CD4-positive, alpha-beta T cell treated with Interleukin-4 for 1 hour (primary cell): ENCODE results near the gene ARHGEF40.
A peak's percentile ranks its signal among the peaks of the same experiment; 100 is the strongest.

Experiments used
- DNase-seq, 2 donors: peaks; one replicate each; pipeline ENCODE4 v3.0.0-alpha.2; 2020 to 2022

ARHGEF40 gene

GRCh38 chr14:21070083-21070609, at the start of gene ARHGEF40:
TSS of gene ARHGEF40 (plus strand) at chr14:21070304. CDS start at chr14:21070397, 93 bp downstream.
- DNase-seq: peak in 1 of 2 donors; percentile 47

- no peak for DNase-seq
These were observed 49.0 kb upstream of the ARHGEF40 start for GRCh38 chr14:21020977-21021545.

GRCh38 chr14:21022686-21023085, 47.4 kb upstream of the ARHGEF40 start:
- no peak for DNase-seq

- DNase-seq: no peak
These were observed 46.9 kb upstream of the ARHGEF40 start for GRCh38 chr14:21023174-21023573.

- peak in 1 of 2 donors; percentile 15 for DNase-seq
These were observed 46.1 kb upstream of the ARHGEF40 start for GRCh38 chr14:21023817-21024584.

GRCh38 chr14:21024585-21025370, 45.3 kb upstream of the ARHGEF40 start, which contains the start of gene NDRG2:
TSS of gene NDRG2 (minus strand) at chr14:21025061. CDS start at chr14:21023315, 1,746 bp downstream.
- DNase-seq: peak; percentile 81 to 84

GRCh38 chr14:21025371-21026273, 44.5 kb upstream of the ARHGEF40 start:
- no peak for DNase-seq

DNA sequence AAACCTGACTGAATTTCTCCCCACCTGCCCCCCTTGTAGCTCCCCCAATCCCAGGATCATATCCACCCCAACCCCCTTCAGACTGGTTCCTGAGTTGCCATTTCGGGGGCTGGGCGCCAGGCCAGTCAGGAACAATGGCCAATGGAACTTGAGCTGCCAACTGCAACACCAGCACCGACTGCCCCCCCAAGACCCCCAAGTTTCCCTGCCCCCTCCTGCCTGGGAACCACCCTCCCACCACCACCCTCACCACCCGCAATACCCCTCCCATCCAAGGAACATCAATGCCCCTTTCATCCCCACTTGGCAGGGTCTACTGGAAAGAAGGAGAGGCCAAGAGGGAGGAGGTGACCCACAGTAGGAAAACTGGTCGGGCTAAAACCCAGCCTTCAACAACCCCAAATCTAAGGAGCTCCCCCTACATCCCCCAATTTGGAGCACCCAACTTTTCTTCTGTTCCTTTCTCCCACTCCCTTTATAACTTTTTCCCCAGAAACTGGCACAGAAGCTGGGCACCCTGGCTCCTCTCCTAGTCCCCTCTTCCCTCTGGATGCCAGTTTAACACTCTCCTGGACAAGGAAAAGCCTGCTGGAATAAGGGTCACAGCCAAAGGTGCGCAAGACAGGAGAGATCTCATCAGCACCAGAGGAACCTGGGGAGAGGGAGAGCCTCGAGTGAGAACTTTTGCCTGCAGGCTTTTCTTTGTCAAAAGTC, 43.7 kb upstream of the ARHGEF40 start:
- no peak for DNase-seq

- DNase-seq: no peak
These were observed 43.2 kb upstream of the ARHGEF40 start for GRCh38 chr14:21026988-21027315.

GRCh38 chr14:21029917-21030316, 40.2 kb upstream of the ARHGEF40 start, which contains the start of gene TPPP2:
TSS of gene TPPP2 (plus strand) at chr14:21030217. CDS start at chr14:21030582, 365 bp downstream.
- DNase-seq: no peak

DNA sequence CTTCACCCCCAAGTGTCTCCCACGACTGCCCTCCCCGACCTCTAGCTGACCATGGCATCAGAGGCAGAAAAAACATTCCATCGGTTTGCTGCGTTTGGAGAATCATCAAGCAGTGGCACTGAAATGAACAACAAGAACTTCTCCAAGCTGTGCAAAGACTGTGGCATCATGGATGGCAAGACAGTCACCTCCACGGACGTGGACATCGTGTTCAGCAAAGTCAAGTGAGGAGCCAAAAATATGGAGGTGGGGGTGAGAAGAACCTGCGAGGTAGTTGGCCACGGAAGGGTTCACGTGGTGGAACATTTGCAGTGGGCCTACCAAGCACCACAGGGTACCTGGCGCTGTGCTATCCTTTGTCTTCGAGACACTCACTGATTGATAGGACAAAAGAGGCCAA, 39.6 kb upstream of the ARHGEF40 start:
- DNase-seq: no peak

DNA sequence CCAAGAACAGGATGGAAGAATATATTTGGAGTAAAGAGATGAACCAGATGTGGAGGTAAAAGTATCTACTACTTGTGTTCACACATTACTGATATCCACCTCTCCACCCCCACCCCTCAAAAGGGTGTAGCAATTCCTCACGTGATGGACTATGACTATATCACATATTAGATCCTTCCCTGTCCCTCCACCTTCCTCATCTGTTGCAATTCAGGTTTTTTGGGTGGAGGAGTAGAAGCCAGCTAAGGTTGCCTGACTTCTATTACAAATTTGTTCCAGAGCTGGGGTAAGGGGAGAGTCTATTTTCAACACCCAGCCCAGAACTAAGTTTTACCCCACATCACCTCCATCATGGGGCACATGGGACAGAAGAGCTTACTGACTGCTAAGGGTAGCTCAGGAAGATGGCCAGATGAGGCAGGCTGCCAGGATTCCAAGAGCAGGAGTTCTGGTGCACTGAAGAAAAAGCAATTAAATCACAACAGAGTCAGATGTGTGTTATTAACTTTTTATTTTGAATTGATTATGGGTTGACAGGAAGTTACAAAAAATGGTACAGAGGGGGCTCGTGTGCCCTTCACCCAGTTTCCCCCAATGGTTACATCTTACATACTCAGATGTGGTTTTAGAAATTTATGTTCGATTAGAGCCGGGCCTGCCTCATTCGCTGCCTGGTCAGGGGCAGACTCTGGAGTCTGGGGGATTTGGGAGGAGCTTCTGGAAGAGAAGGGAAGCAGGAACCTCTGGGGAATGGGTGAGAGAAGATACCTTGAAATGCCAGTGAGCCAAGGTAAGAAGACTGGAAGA, 37.6 kb upstream of the ARHGEF40 start:
- DNase-seq: no peak

DNA sequence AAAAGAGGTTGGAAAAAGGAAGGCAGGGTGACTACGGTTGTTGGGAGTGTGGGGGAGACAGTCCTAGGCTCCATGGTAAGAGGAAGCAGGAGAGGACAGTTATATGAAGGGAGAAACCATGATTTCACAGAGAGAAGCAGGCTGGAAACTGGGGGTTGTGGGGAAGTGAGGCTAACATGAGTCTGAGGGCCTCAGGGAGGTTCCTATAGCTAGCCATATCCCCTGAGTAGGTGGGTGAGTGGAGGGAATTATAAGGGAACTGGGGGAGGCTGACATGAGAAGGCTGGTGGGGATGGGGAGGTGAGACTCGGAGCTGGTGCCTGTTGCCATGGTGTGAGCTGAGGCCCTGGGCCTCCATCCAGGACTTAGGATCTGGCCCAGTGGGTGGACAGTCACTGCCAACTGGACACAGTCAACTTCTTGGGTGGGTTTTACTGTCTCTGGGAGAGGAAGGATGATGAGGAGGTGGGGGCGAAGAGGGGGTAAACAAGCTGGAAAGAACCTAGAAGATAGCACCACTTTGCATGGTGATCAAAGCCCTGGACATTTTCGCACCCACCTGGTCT, 36.9 kb upstream of the ARHGEF40 start:
- no peak for DNase-seq

DNA sequence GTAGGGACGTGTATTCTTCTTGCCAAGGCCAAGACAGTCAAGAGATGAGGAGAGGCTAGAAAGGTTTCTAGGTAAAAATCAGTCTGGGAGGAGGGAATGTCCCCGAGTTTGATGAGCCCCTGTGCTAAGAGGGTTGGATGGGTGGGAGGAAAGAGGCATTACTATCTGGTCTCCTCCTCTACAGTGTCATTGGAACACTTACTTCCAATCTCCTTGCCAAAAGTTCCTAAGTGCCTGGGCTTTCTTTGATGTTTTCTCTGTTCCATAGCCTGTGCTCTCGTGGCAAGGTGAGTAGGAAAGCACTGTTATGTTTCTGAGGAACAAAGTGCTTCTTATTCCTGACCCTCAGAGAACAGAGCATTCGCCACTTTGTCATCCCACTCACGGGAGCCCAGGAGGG, 35.4 kb upstream of the ARHGEF40 start, which contains the start of gene RNASE13:
TSS of gene RNASE13 (minus strand) at position 101 of the 400 bp plus-strand sequence. CDS start 519 bp downstream, outside the sequence.
- no peak for DNase-seq

DNA sequence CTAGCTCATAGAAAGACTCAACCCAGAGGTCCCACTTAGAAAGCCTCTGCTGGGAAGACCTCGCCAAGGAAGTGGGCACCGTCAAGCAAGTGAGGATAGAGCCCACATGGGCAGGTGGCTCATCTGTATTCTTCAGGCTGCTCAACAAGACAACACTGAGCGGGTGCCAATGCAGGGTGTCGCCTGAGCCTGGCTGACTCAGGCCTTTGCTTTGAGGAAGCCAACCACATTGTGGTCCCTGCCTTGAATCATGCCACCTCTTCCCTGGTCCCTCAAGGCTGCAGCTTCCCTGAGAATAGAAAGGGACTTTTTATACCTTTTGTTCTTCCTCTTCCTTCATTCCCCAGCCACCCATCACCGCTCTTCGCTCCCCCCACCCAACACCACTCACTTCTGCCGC, 33.4 kb upstream of the ARHGEF40 start:
- peak in 1 of 2 donors; percentile 20 for DNase-seq

DNA sequence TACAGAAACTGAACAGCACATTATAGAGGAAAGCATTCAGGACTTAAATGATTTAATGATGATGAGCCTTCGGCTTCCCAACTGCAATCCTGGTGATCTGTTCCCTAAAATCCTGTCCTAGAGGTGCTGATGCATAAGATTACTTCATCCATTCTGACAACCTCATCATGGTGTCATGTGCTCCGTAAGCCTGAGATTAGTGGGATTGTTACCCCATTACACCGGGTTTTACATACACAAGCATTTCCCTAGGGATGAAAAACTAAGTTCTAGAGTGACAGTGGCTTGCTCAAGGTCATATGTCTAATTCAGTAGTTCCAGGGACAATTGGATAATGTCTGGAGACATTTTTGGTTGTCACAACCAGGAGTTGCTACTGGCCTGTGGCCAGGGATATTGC, 32.9 kb upstream of the ARHGEF40 start:
- DNase-seq: no peak

GRCh38 chr14:21038441-21039422, 31.4 kb upstream of the ARHGEF40 start:
- no peak for DNase-seq

DNA sequence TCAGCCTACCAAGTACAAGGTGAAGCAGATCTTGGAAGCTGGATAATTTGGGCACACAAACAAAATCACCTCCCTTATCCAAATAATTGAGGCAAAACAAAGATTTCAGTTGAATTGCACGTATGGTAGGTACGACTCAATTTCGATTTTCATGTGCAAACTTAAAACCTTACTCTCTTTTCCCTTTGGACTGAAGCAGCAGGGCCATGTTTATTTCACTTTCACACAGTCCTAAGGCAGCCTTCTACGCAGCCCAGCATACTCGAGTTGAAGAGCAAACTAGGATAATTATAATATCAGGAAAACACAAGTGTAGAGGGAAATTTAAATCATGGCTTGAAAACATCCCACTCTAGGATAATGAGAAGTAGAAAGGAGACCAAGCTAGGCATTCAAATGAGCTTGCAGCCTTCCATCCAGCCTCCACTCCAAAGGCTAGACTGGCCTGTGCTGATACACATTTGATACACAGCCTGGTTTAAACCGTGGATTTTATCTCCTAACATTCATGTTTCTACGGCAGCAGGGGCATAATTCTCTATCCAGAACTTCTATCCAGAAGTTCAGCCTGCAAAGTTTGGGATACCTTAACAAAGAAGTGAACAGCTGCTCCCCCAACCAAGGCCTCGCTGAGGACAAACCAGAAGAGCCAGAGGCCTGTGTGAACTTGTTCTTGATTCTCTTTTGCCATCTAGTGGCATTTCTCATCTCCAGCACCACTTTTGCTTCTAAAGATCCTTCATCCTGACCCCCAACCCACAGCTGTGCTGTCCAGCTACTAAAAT, 30.3 kb upstream of the ARHGEF40 start:
- DNase-seq: peak; percentile 21 to 59
